K562 (cell line): ENCODE data around the gene ZRANB1. TPM values are rescaled to one million over a fixed set of nuclear protein-coding genes. Genes with fewer than 3 reads are reported as not detected.

Experiments
- HDAC3 ChIP-seq: fragments of 450-650 bp; IDR thresholded peaks from 2 replicates; pipeline ENCODE4 v1.6.1; 2018; ENCODE audit warnings: borderline replicate concordance, mild to moderate bottlenecking, moderate library complexity; ENCODE audit not compliant: partially characterized antibody
- MCM3 ChIP-seq: fragments of 450-650 bp; IDR thresholded peaks from 2 replicates; pipeline ENCODE4 v1.6.1; 2016
- MCM5 ChIP-seq: fragments of 450-650 bp; IDR thresholded peaks from 2 replicates; pipeline ENCODE4 v1.6.1; 2016; ENCODE audit warnings: low read depth
- PHF20 ChIP-seq: fragments of 450-650 bp; IDR thresholded peaks from 2 replicates; pipeline ENCODE4 v1.6.1; 2018; ENCODE audit not compliant: partially characterized antibody
- SETDB1 ChIP-seq: IDR thresholded peaks from one replicate; pipeline ENCODE4 v1.6.1; 2012; ENCODE audit warnings: low read length, control low read depth, inconsistent platforms
- TEAD4 ChIP-seq, 2 experiments: sonication (generic) in 1 of 2; formaldehyde crosslinking in 1 of 2; IDR thresholded peaks; 2 replicates each; pipeline versions ENCODE4 v1.6.1 to v1.8.0; 2012 to 2022; ENCODE audit warnings: borderline replicate concordance in 1 of 2, inconsistent platforms in 1 of 2, low read length in 1 of 2, mild to moderate bottlenecking in 1 of 2, missing genetic modification reagents in 1 of 2
- ZNF695 ChIP-seq: fragments of 450-650 bp; formaldehyde crosslinking; IDR thresholded peaks from 2 replicates; pipeline ENCODE4 v1.4.0; 2020; ENCODE audit warnings: mild to moderate bottlenecking, moderate library complexity
- polyA plus RNA-seq, 8 experiments: library from polyadenylated mRNA; depleted of rRNA in 4 of 8; stranded (reverse) in 5 of 8; unstranded in 3 of 8; fragments of >200 nt; fragmentation: Nextera tagmentation in 2 of 8; fragmentation: Illumina TruSeq in 1 of 8; extraction: Ambion mirVana in 2 of 8; extraction: Trizol in 1 of 8; gene quantifications; 2 replicates each; pipeline versions ENCODE4 v1.2.1 to v1.2.3, GENCODE V29; 2011 to 2014; ENCODE audit warnings: inconsistent platforms in 1 of 8, missing spikeins in 1 of 8
- total RNA-seq, 7 experiments: library from RNA; depleted of rRNA in 6 of 7; stranded (reverse); fragments of >200 nt in 6 of 7; fragmentation: Illumina TruSeq in 2 of 7; extraction: Trizol in 2 of 7; gene quantifications; 2 replicates each; pipeline versions ENCODE4 v1.2.1 to v1.2.3, GENCODE V29; 2011 to 2021; ENCODE audit warnings: low replicate concordance in 1 of 7
- TF ChIP-seq, protein P1 (sequence below): fragments of 450-650 bp; IDR thresholded peaks from 2 replicates; pipeline ENCODE4 v1.6.1; 2017; ENCODE audit warnings: antibody characterized with exemption, mild to moderate bottlenecking
- TF ChIP-seq, protein P2 (sequence below): sonication (generic); formaldehyde crosslinking; IDR thresholded peaks from 2 replicates; pipeline ENCODE4 v1.4.0; 2020; ENCODE audit warnings: mild to moderate bottlenecking, missing genetic modification reagents
- TF ChIP-seq, protein P3 (sequence below): fragments of 450-650 bp; IDR thresholded peaks from 2 replicates; pipeline ENCODE4 v1.6.1; 2016; ENCODE audit warnings: mild to moderate bottlenecking, moderate library complexity

ZRANB1 gene
- total and polyA plus RNA-seq, 9 of the 15 experiments (the other 6 are each of a cell fraction or from before 2014, with no cell fraction given), result 0.07 to 1.1 (median 0.64) TPM

DNA sequence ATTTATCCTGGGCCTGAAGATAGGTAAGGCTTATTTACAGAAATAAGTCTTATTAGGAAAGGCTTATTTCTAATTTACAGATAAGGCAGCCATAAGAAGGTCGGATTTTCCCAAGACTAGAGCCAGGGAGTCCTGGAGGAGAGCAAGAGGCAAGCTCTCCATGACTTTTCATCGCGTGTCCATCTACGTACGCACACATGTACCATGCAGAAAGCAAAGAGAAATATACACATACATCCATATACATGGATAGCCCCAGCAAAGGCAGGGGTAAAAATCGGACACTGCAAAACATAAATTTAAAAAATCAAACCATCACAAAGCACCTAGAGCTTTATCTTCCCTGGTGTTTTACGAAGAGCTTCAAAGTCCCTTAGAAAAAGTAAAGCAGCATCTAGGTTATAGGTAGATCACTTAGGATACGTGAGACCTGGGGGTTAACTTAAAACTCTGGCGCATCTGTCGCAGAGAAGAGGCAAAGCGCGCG lies 25.8 kb upstream of the ZRANB1 start (continued):
- TF ChIP-seq TEAD4 (IDR thresholded peaks at IDR 0.05; ENCODE audit: low read length), result 0 out of 2 replicates have a peak, but pooled peaks have one; percentile 3
- TF ChIP-seq TEAD4 (CRISPR knock-in tag; IDR thresholded peaks at IDR 0.05; ENCODE audit: borderline replicate concordance), result no peak
- no peak for TF ChIP-seq SETDB1
- TF ChIP-seq, protein P1, sequence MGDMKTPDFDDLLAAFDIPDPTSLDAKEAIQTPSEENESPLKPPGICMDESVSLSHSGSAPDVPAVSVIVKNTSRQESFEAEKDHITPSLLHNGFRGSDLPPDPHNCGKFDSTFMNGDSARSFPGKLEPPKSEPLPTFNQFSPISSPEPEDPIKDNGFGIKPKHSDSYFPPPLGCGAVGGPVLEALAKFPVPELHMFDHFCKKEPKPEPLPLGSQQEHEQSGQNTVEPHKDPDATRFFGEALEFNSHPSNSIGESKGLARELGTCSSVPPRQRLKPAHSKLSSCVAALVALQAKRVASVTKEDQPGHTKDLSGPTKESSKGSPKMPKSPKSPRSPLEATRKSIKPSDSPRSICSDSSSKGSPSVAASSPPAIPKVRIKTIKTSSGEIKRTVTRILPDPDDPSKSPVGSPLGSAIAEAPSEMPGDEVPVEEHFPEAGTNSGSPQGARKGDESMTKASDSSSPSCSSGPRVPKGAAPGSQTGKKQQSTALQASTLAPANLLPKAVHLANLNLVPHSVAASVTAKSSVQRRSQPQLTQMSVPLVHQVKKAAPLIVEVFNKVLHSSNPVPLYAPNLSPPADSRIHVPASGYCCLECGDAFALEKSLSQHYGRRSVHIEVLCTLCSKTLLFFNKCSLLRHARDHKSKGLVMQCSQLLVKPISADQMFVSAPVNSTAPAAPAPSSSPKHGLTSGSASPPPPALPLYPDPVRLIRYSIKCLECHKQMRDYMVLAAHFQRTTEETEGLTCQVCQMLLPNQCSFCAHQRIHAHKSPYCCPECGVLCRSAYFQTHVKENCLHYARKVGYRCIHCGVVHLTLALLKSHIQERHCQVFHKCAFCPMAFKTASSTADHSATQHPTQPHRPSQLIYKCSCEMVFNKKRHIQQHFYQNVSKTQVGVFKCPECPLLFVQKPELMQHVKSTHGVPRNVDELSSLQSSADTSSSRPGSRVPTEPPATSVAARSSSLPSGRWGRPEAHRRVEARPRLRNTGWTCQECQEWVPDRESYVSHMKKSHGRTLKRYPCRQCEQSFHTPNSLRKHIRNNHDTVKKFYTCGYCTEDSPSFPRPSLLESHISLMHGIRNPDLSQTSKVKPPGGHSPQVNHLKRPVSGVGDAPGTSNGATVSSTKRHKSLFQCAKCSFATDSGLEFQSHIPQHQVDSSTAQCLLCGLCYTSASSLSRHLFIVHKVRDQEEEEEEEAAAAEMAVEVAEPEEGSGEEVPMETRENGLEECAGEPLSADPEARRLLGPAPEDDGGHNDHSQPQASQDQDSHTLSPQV, result peak; percentile 20; the same call in 1 of the 2 replicates
- TF ChIP-seq, protein P2, sequence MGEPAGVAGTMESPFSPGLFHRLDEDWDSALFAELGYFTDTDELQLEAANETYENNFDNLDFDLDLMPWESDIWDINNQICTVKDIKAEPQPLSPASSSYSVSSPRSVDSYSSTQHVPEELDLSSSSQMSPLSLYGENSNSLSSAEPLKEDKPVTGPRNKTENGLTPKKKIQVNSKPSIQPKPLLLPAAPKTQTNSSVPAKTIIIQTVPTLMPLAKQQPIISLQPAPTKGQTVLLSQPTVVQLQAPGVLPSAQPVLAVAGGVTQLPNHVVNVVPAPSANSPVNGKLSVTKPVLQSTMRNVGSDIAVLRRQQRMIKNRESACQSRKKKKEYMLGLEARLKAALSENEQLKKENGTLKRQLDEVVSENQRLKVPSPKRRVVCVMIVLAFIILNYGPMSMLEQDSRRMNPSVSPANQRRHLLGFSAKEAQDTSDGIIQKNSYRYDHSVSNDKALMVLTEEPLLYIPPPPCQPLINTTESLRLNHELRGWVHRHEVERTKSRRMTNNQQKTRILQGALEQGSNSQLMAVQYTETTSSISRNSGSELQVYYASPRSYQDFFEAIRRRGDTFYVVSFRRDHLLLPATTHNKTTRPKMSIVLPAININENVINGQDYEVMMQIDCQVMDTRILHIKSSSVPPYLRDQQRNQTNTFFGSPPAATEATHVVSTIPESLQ (CRISPR knock-in tag), result no peak
- no peak for TF ChIP-seq MCM5
- TF ChIP-seq, protein P3, sequence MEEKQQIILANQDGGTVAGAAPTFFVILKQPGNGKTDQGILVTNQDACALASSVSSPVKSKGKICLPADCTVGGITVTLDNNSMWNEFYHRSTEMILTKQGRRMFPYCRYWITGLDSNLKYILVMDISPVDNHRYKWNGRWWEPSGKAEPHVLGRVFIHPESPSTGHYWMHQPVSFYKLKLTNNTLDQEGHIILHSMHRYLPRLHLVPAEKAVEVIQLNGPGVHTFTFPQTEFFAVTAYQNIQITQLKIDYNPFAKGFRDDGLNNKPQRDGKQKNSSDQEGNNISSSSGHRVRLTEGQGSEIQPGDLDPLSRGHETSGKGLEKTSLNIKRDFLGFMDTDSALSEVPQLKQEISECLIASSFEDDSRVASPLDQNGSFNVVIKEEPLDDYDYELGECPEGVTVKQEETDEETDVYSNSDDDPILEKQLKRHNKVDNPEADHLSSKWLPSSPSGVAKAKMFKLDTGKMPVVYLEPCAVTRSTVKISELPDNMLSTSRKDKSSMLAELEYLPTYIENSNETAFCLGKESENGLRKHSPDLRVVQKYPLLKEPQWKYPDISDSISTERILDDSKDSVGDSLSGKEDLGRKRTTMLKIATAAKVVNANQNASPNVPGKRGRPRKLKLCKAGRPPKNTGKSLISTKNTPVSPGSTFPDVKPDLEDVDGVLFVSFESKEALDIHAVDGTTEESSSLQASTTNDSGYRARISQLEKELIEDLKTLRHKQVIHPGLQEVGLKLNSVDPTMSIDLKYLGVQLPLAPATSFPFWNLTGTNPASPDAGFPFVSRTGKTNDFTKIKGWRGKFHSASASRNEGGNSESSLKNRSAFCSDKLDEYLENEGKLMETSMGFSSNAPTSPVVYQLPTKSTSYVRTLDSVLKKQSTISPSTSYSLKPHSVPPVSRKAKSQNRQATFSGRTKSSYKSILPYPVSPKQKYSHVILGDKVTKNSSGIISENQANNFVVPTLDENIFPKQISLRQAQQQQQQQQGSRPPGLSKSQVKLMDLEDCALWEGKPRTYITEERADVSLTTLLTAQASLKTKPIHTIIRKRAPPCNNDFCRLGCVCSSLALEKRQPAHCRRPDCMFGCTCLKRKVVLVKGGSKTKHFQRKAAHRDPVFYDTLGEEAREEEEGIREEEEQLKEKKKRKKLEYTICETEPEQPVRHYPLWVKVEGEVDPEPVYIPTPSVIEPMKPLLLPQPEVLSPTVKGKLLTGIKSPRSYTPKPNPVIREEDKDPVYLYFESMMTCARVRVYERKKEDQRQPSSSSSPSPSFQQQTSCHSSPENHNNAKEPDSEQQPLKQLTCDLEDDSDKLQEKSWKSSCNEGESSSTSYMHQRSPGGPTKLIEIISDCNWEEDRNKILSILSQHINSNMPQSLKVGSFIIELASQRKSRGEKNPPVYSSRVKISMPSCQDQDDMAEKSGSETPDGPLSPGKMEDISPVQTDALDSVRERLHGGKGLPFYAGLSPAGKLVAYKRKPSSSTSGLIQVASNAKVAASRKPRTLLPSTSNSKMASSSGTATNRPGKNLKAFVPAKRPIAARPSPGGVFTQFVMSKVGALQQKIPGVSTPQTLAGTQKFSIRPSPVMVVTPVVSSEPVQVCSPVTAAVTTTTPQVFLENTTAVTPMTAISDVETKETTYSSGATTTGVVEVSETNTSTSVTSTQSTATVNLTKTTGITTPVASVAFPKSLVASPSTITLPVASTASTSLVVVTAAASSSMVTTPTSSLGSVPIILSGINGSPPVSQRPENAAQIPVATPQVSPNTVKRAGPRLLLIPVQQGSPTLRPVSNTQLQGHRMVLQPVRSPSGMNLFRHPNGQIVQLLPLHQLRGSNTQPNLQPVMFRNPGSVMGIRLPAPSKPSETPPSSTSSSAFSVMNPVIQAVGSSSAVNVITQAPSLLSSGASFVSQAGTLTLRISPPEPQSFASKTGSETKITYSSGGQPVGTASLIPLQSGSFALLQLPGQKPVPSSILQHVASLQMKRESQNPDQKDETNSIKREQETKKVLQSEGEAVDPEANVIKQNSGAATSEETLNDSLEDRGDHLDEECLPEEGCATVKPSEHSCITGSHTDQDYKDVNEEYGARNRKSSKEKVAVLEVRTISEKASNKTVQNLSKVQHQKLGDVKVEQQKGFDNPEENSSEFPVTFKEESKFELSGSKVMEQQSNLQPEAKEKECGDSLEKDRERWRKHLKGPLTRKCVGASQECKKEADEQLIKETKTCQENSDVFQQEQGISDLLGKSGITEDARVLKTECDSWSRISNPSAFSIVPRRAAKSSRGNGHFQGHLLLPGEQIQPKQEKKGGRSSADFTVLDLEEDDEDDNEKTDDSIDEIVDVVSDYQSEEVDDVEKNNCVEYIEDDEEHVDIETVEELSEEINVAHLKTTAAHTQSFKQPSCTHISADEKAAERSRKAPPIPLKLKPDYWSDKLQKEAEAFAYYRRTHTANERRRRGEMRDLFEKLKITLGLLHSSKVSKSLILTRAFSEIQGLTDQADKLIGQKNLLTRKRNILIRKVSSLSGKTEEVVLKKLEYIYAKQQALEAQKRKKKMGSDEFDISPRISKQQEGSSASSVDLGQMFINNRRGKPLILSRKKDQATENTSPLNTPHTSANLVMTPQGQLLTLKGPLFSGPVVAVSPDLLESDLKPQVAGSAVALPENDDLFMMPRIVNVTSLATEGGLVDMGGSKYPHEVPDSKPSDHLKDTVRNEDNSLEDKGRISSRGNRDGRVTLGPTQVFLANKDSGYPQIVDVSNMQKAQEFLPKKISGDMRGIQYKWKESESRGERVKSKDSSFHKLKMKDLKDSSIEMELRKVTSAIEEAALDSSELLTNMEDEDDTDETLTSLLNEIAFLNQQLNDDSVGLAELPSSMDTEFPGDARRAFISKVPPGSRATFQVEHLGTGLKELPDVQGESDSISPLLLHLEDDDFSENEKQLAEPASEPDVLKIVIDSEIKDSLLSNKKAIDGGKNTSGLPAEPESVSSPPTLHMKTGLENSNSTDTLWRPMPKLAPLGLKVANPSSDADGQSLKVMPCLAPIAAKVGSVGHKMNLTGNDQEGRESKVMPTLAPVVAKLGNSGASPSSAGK, result 0 out of 2 replicates have a peak, but pooled peaks have one; percentile 22
- TF ChIP-seq MCM3, result no peak
- peak; percentile 60 for TF ChIP-seq PHF20
- no peak for TF ChIP-seq ZNF695 (CRISPR knock-in tag)
- no peak for TF ChIP-seq HDAC3
